GM21723 (cell line): ENCODE measurements around the gene MEOX1.

Source experiments
- ATAC-seq: cut with Tn5 transposase; IDR thresholded peaks from one replicate; pipeline ENCODE4 v1.9.1; 2021; ENCODE audit warnings: mild to moderate bottlenecking, moderate library complexity; ENCODE audit not compliant: unreplicated experiment

The MEOX1 gene

GRCh38 chr17:43659823-43660617 lies 1.7 kb downstream of the MEOX1 start:
- ATAC-seq: no peak

GRCh38 chr17:43658900-43659299 lies 2.8 kb downstream of the MEOX1 start:
- ATAC-seq: no peak

- no peak for ATAC-seq
Observed at GRCh38 chr17:43655693-43656255, 5.9 kb downstream of the MEOX1 start.

GRCh38 chr17:43652124-43652480 lies 9.6 kb downstream of the MEOX1 start:
- ATAC-seq: no peak

- ATAC-seq: no peak
Observed at GRCh38 chr17:43650471-43650870, 11.3 kb downstream of the MEOX1 start.

GRCh38 chr17:43648916-43649315 lies 12.8 kb downstream of the MEOX1 start:
- no peak for ATAC-seq

- no peak for ATAC-seq
Observed at GRCh38 chr17:43645765-43646481, 15.8 kb downstream of the MEOX1 start.

GRCh38 chr17:43645450-43645764 lies 16.3 kb downstream of the MEOX1 start:
- no peak for ATAC-seq

GRCh38 chr17:43644081-43644480 lies 17.6 kb downstream of the MEOX1 start:
- ATAC-seq: no peak

GRCh38 chr17:43641416-43641815 lies 20.3 kb downstream of the MEOX1 start:
- ATAC-seq: no peak

- no peak for ATAC-seq
Observed at GRCh38 chr17:43640491-43641252, 21.1 kb downstream of the MEOX1 start.

GRCh38 chr17:43637563-43638323 lies 24.0 kb downstream of the MEOX1 start:
- no peak for ATAC-seq

- ATAC-seq: no peak
Observed at GRCh38 chr17:43636426-43636825, 25.3 kb downstream of the MEOX1 start.

- no peak for ATAC-seq
Observed at GRCh38 chr17:43634591-43635125, 27.1 kb downstream of the MEOX1 start.

GRCh38 chr17:43632221-43632620 lies 29.5 kb downstream of the MEOX1 start:
- ATAC-seq: no peak

- no peak for ATAC-seq
Observed at GRCh38 chr17:43631429-43631828, 30.3 kb downstream of the MEOX1 start.

GRCh38 chr17:43628089-43628650 lies 33.6 kb downstream of the MEOX1 start:
- no peak for ATAC-seq

GRCh38 chr17:43627653-43628052 lies 34.1 kb downstream of the MEOX1 start:
- no peak for ATAC-seq

GRCh38 chr17:43626023-43626422 lies 35.7 kb downstream of the MEOX1 start:
- no peak for ATAC-seq

GRCh38 chr17:43625606-43626005 lies 36.1 kb downstream of the MEOX1 start:
- ATAC-seq: no peak
